ENCODE data around the gene PDCD7.
A peak's percentile ranks its signal among the peaks of the same experiment; 100 is the strongest.
"Not testable (repeated sequence)": the region's sequence is repeated elsewhere in the genome, so short reads cannot be mapped to it uniquely, and the experiment has no call there.

PDCD7 gene

DNA sequence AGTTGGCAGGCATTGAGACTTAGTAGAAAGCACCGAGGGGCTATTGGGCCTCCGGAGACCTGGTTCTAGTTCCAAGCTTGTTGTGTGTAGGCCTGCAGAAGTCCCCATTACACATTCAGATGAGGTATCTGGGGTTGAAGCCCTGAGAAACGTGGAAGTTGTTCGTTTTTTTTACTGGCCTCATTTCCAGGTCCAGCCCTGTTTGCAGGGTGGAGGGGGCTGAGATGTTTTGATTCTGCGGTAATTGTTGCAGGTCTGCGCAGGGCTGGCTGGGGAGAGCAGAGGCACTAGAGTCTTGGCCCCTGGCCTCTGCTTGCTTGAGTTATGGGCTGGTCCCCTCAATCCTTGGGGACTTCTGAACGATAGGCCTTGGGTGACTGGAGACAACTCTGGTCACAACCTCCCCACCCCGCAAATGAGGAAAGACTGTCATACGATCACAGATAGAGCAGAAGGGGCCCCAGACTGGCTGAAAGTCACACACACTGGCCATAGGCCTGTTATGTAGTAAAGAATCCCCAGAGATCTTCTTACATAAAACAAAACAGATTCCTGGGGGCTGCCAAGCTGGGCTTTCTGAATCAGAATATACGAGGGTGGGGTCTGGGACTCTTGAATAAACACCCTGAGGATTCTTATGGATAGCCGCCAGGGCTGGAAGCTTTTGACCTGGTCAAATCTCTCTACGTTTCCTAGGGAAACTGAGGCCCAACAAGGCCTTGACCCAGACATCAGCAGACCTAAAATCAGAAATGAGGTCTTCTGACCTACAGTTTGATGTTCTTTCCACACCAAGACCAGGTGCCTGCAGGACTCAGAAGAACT lies 41.5 kb downstream of the PDCD7 start:
- DNase-seq (ENCODE audit: low read depth in 2 of 2) = no peak

DNA sequence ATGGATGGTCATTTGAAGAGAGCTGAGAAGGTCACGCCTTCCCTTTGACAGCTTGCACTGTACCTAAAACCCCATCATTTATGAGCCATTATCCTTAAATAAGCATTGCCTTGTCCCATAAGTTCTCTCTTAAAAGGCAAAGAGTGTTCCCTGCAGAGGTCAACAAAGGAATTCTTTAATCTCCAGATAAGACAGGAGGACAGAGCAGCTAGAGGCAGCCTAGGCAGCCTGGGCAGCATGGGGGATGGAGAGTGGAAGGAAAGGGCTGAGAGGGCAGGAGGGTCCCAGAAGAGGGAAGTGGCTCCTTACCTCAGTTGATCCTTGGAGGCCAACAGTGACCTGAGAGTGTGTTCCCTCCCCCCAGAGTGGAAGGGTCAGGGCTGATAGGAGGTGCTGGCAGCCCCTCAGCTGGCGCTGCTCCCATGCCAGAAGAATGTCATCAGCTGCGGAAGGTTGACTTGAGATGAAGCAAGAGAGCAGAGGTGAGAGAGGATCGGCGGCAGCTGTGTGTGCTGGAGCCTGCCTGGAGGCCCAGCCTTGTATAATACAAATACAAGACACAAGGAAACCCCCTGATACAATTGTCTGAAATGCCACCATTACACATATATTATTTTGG lies 44.3 kb downstream of the PDCD7 start:
- no peak for DNase-seq (ENCODE audit: low read depth in 2 of 2)

DNA sequence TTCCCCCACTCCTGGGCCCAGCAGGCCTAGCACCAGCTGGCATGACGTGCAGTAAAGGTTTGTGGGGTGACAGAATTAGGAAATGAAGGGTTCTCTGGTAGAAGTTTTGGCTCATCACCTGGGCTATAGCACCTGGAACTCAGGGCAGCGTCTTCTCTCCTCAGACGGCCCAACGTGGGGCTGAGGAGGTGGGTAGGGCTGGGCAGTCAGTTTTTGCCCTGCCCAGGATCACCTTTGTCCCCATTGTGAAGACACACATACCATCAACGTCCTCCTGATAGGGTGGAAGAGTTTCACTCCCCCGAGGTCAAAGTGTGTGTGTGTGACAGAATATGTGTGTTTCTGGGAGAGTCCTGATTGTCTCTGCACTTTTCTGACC lies 45.0 kb downstream of the PDCD7 start:
- DNase-seq (ENCODE audit: low read depth in 2 of 2) = no peak

DNA sequence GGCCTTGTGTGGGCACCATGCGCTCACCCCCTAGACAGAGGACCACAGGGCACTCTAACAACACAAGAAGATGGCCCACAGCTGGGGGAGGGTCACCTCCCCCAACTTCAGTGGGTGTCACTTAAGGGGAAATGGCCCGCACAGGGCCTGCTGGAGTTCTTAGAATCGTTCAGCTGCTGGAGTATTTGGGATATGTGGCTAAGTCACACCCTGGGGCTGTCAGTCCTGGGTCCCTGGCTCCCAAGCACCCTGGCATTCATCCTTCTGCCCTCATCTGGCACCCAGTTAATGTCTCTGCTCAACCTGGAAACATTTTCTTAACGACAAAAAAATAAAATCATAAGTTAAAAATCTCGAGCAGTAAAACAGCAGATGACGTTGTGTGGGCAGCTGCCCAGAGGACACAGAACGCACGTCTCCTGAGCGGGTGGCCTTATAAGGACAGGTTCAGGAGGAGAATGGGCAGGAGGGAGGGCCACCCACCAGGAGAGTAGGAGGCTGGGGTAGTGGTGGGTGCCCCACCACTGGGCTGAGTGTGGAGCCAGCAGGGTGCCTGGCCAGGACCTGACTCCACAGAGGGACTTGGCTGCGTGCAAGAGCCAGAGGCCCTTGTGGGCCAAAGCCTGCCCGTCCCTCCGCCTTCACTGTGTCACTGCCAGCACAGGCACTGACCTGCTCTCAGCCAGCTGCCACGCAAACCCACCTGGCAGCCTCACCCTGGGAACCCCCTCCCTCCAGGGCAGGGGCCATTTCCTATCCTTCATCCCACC lies 45.5 kb downstream of the PDCD7 start:
- DNase-seq (ENCODE audit: low read depth in 2 of 2) = no peak

DNA sequence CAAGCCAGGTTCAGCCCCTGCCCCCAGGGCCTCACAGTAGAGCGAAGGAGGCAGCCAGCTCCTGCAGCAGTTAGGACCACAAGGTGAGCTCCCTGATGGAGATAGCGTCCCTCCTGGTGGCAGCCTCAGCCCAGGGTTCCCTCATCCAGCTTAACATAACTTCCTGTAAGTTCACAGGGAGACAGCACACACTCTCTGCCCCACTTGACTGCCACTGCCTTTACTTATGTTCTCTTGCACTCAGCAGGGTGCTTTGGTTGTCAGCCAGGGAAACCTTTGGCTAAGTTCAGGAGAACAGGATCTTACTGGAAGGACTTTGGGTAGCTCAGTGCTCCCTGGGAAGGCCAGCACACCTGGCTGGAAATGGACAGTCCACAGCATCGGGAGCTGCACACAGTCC lies 46.2 kb downstream of the PDCD7 start:
- DNase-seq (ENCODE audit: low read depth in 2 of 2) = no peak

DNA sequence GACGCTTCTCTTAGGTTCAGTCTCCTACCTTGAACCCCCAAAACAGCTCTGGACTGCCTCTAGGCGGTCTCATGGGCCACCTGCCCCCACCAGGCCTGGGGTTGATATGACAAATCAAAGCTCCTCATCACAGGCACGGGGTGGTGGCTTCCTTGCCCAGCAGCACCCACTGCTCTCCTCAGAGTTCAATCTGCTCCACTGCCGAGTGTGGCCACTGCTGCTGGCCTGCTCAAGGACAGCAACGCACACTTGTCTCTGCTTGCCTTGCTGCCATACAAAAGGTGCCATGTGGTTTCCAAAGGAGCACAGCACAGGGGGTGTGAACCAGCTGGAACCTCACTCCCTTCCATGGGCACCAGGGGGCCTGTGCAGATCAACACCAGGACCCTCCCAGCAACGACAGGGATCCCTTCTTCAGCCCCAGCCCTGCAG lies 46.9 kb downstream of the PDCD7 start:
- DNase-seq (ENCODE audit: low read depth in 2 of 2) = no peak

DNA sequence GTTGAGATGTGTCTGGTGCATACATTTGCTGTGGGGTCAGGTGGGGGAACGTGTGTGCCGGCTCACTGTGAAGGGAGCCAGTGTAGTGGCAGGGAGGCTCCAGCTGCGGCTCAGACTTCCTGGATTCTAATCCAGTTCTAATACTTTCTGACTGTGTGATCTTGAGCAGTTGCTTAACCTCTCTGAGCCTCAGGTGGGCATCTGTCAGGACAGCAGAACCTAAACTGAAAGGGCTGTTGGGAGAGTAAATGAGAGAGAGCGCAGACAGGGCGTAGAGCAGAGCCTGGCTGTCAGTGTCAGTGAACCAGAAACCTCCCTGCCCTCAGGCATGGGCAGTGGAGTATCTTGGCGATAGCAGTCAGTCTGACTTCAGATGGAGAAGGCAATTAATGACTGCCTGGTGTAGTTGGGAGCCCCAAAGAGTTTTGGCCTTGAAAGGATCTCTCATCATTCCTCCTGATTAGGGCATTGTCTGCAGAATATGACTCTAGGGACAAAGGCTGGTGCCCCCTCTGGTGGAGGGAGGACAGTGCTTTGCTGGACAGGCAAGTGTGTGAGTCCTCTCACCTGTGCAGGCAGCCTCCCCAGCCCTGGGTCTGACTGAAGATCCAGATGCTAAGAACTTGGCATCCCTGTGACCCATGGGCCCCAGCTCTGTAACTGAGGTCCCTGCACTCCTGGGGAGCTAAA lies 47.5 kb downstream of the PDCD7 start:
- DNase-seq (ENCODE audit: low read depth in 2 of 2) = no peak

DNA sequence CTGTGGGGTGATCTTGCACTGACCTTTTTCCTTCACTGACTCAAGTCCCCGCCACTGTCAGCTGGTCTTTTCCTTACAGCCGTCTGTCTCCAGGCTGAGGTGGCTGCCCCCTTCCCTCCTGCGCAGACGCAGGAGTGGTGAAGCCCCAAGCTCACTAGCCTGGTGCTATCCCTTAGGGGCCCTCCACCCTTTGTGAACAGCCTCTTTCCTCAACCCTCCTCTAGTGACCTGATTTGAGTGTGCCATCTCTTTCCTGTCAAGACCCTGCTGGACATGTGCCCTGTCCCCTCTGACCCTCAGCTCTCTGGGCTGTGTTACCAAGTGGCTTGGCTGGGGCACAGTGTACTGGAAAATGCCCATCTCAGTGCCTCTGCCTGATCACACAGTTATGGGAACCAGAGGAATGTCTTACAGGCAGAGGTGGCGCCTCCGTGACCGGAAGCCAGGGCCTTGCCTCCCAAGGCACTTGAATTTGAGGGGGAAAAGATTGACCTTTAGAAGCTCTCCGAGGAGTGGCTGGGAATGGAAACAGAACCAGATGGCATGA lies 48.3 kb downstream of the PDCD7 start:
- DNase-seq (ENCODE audit: low read depth in 2 of 2) = no peak

DNA sequence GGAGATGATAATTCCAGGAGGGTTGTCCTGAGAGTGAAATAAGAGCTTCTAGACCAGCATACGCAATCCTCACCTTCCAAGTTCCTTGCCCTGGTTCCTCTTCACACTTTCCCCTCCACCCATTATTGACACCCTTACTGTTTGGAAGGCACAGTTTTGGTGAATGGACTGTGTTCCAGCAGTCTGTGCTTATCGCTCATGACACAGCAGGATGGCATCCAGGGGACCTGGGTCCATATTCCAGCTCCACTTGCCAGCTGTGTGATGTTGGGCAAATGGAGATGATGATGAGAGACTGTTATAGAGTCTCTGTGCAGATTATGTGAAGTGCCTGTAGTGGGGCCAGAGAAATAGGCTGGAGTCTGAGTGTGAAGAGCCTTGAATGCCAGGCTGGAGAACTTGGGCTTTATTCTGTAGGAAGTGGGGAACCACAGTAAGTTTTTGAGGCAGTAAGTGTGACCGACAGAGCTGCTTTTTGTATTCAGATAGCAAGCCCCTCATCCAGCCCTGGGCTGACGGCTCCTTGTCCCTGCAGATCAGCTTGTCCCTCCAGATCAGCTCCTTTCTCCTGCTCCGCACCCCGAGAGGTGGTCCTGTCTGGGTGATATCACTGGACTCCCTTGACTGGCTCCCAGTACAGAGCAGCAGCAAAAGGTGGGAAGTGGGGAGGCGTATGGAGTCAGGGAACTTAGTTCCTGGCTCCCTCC lies 49.0 kb downstream of the PDCD7 start:
- no peak for DNase-seq (ENCODE audit: low read depth in 2 of 2)

DNA sequence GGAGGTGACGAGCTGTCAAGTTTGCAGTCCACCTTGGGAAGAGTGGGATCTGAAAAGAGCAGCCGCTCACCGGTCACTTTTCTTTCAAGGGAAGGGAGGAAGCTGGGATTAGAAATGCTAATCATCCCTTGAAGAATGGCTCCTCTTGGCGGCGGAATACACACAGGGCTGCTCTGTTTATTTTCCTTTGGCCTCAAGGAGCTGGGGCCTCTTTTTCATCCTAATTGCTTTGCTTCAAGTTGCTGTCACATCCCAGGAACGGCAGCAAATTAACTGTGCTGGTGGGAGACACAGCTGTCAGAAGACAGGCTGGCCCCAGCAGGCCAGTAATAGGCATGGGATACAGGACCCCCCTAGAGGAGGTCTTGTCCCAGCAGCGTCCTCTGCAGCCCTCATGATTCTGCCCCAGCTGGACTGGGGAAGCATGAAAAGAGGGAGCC lies 50.3 kb downstream of the PDCD7 start:
- no peak for DNase-seq (ENCODE audit: low read depth in 2 of 2)

DNA sequence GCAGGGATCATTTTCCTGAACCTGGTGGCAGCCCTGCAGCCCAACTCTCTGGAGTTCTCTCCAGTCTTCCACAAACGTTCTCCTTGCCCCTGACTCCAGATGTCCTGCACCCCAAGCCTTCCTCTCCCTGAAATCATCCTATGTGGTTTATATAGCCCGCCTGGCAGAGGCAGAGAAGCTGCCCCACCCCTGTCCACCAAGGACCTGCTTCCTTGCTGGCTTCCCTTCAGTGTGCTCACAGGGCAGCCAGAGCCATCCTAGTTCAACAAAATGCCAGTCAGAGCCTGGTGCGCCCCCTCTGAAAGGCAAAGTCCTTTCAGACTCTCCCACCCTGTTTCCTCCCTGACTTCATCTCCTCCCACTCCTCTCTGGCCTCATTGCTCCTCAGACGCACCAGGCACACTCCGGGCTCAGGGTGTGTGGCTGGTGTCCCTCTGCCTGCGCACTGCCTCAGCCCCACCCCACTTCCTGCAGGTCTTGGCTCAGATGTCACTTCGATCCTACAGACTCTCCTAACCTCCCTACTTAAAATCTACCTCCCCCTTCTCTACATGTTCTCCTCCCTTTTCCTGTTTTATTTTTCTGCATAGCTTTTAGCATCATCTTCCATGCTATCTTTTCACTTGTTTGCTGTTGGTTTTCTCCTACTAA lies 51.2 kb downstream of the PDCD7 start:
- peak in 1 of 2 donors; percentile 12 for DNase-seq (ENCODE audit: low read depth in 2 of 2)

DNA sequence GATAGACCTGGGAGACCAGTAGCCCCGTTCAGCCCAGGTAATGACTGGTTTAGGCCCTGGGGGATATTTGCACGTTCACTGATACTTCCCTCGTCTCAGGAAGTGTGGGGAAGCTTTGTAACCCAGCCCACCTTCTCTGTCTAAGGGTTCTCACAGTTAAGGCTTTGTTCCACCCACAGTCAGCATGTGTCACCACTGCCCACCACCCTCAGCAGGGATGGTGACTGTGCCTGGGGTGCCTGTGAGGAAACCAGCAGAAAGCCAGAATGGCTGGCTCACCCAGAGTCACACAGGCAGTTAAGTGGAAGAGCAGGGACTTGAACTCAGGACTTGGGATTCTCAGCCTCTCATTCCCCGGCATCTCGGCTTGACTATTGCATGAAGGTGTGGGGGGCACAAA lies 51.9 kb downstream of the PDCD7 start:
- DNase-seq (ENCODE audit: low read depth in 2 of 2) = peak in 1 of 2 donors; percentile 27

DNA sequence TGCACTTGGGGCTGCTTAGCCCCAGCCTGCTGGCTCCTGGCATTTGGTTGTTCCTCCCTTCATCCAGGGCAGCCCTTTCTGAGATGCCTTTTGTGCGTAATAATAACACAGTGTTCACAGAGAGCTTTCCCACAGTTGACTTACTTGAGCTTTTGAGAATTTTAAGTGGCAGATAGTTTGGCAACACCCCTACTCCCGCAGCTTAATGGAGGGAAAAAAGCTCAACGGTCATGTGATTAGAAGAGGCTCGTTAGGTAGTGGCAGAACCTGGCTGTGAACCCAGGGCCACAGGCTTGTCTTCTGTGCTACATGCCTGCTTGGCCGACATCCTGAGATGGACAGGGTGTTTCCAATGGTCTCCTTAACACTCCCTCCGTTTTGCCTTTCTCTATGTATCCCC lies 52.3 kb downstream of the PDCD7 start:
- DNase-seq (ENCODE audit: low read depth in 2 of 2) = no peak

DNA sequence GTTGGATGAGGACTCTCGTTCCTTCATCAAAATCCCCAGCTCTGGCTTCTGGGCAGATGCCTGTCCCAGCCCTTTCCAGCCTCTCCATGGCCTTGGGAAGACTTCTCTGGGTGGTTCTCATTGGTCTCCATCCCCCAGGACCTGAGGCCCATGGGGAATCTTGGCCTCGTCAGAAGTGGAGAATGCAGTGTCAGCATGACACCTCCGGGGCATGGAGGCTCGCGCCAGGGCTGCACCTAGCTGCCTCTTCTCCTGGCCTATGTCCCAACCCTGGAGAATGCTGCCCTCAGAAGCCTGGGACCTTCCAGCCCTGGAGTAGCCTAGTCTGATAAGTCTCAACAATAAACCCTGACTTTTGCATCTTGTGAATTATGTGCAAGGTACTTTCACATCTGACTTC lies 54.0 kb downstream of the PDCD7 start:
- no peak for DNase-seq (ENCODE audit: low read depth in 2 of 2)

DNA sequence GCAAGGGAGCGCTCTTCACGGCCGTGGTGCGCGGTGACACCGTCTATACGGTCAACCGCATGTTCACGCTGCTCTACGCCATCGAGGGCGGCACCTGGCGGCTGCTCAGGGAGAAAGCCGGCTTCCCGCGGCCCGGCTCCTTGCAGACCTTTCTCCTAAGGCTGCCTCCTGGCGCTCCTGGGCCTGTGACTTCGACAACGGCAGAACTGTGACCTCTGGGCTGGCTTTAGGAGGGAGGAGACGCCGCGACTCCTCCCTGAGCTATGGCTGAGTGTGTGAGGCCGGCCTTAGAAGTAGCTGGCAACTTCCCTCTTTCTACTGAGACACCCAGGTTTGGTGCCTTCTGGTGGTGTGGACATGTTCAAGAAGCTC lies 55.6 kb downstream of the PDCD7 start:
- DNase-seq (ENCODE audit: low read depth in 2 of 2) = peak; percentile 29 to 42

DNA sequence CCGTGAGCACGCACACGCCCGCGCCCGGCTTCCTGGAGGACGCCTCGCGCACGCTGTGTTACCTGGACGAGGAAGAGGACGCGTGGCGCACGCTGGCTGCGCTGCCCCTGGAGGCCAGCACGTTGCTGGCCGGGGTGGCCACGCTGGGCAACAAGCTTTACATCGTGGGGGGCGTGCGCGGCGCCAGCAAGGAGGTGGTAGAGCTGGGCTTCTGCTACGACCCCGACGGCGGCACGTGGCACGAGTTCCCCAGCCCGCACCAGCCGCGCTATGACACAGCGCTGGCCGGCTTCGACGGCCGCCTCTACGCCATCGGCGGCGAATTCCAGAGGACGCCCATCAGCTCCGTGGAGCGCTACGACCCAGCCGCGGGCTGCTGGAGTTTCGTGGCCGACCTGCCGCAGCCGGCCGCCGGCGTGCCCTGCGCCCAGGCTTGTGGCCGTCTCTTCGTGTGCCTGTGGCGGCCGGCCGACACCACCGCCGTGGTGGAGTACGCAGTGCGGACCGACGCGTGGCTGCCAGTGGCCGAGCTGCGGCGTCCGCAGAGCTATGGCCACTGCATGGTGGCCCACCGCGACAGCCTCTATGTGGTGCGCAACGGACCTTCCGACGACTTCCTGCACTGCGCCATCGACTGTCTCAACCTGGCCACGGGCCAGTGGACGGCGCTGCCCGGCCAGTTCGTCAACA lies 56.2 kb downstream of the PDCD7 start:
- no peak for DNase-seq (ENCODE audit: low read depth in 2 of 2)

DNA sequence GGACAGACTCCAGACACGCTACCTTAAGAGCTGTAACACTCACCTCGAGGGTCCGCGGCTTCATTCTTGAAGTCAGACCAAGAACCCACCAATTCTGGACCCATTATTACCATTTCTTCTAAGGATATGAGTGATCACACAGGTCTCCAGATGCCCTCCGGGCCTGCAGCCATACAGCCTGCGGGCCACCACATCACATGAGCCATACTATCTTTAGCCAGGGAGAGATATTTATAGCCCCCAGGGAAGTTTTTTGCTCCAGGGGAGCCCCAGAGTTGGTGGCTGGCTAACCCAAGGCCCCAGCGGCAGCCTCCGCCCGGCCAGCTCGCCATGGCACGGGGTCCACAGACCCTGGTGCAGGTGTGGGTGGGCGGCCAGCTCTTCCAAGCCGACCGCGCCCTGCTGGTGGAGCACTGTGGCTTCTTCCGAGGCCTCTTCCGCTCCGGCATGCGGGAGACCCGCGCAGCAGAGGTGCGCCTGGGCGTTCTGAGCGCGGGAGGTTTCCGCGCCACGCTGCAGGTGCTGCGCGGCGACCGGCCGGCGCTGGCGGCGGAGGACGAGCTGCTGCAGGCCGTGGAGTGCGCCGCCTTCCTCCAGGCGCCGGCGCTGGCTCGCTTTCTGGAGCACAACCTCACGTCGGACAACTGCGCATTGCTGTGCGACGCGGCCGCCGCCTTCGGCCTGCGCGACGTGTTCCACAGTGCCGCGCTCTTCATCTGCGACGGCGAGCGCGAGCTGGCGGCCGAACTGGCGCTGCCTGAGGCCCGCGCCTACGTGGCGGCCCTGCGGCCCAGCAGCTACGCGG lies 56.9 kb downstream of the PDCD7 start, which contains the start of gene KBTBD13:
KBTBD13 (plus strand) TSS at position 261 of the 805 bp plus-strand sequence; CDS start at position 331, 70 bp downstream.
- DNase-seq (ENCODE audit: low read depth in 2 of 2) = no peak

DNA sequence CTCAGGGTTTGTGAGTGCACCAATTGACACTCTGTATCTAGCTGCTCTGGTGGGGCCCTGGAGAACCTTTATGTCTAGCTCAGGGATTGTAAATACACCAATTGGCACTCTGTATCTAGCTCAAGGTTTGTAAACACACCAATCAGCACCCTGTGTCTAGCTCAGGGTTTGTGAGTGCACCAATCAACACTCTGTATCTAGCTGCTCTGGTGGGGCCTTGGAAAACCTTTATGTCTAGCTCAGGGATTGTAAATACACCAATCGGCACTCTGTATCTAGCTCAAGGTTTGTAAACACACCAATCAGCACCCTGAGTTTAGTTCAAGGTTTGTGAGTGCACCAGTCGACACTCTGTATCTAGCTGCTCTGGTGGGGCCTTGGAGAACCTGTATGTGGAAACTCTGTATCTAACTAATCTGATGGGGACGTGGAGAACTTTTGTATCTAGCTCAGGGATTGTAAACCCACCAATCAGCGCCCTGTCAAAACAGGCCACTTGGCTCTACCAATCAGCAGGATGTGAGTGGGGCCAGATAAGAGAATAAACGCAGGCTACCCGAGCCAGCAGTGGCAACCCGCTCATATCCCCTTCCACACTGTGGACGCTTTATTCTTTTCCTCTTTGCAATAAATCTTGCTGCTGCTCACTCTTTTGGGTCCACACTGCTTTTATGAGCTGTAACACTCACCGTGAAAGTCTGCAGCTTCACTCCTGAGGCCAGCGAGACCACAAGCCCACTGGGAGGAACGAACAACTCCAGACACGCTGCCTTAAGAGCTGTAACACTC lies 57.8 kb downstream of the PDCD7 start:
- DNase-seq (ENCODE audit: low read depth in 2 of 2) = not testable (repeated sequence)

Measured in stimulated activated CD8-positive, alpha-beta memory T cell treated with anti-CD3 and anti-CD28 coated beads, Interleukin-15, amount 100 ng/mL, for 48 hours (primary cell).